Neural progenitor cell (in vitro differentiated cells): ENCODE measurements around the gene RMI2. TPM values are rescaled to one million over a fixed set of nuclear protein-coding genes. Genes with fewer than 3 reads are reported as not detected.

Source experiments
- DNase-seq: peaks from one replicate; pipeline ENCODE4 v3.0.0-alpha.2; 2016; ENCODE audit warnings: low spot score
- H2AFZ ChIP-seq: fragments of 200-600 bp; sonication (generic); replicated peaks from 2 replicates; pipeline ENCODE4 v1.6.1; 2016; ENCODE audit warnings: antibody characterized with exemption
- H3F3A ChIP-seq: fragments of 200-600 bp; sonication (generic); 2 replicates; pipeline ENCODE4 v1.6.1; 2016; ENCODE audit warnings: antibody characterized with exemption, low read depth
- H3K27ac ChIP-seq: fragments of 200-600 bp; sonication (generic); 2 replicates; pipeline ENCODE4 v1.5.1; 2016; ENCODE audit warnings: mild to moderate bottlenecking
- H3K27me3 ChIP-seq: fragments of 200-600 bp; sonication (generic); 2 replicates; pipeline ENCODE4 v1.6.1; 2016; ENCODE audit warnings: mild to moderate bottlenecking, moderate library complexity
- H3K36me3 ChIP-seq: fragments of 200-600 bp; sonication (generic); 2 replicates; pipeline ENCODE4 v1.5.1; 2016
- H3K4me1 ChIP-seq: fragments of 200-600 bp; sonication (generic); 2 replicates; pipeline ENCODE4 v1.6.1; 2016; ENCODE audit warnings: mixed run types
- H3K4me2 ChIP-seq: fragments of 200-600 bp; sonication (generic); 2 replicates; pipeline ENCODE4 v1.6.1; 2016
- H3K4me3 ChIP-seq: fragments of 200-600 bp; sonication (generic); 2 replicates; pipeline ENCODE4 v1.5.1; 2016
- H3K79me2 ChIP-seq: fragments of 200-600 bp; sonication (generic); 2 replicates; pipeline ENCODE4 v1.6.1; 2016; ENCODE audit warnings: low read depth
- H3K9ac ChIP-seq: fragments of 200-600 bp; sonication (generic); 2 replicates; pipeline ENCODE4 v1.6.1; 2016
- H3K9me3 ChIP-seq: fragments of 200-600 bp; sonication (generic); 2 replicates; pipeline ENCODE4 v1.5.1; 2016; ENCODE audit warnings: low read depth
- H4K20me1 ChIP-seq: fragments of 200-600 bp; sonication (generic); 2 replicates; pipeline ENCODE4 v1.6.1; 2016; ENCODE audit warnings: low read depth
- H3K27ac Mint-ChIP-seq: 3 replicates; pipeline ENCODE4 v1.8.0; 2021; ENCODE audit warnings: mixed read lengths
- H3K27me3 Mint-ChIP-seq: 2 replicates; pipeline ENCODE4 v1.8.0; 2022; ENCODE audit warnings: low read depth, mild to moderate bottlenecking, inconsistent platforms, moderate library complexity, mixed read lengths; ENCODE audit not compliant: insufficient read depth
- H3K36me3 Mint-ChIP-seq: 3 replicates; pipeline ENCODE4 v1.8.0; 2021; ENCODE audit warnings: mixed read lengths
- H3K4me1 Mint-ChIP-seq: 3 replicates; pipeline ENCODE4 v1.8.0; 2021; ENCODE audit warnings: mixed read lengths
- H3K4me3 Mint-ChIP-seq: 3 replicates; pipeline ENCODE4 v1.8.0; 2021; ENCODE audit warnings: mild to moderate bottlenecking, moderate library complexity, mixed read lengths
- H3K9me3 Mint-ChIP-seq: 3 replicates; pipeline ENCODE4 v1.8.0; 2020; ENCODE audit warnings: mixed read lengths
- EZH2 ChIP-seq: fragments of 200-600 bp; sonication (generic); IDR thresholded peaks from 2 replicates; pipeline ENCODE4 v1.6.1; 2017; ENCODE audit warnings: antibody characterized with exemption, mild to moderate bottlenecking, moderate library complexity
- EZH2phosphoT487 ChIP-seq: fragments of 200-600 bp; sonication (generic); IDR thresholded peaks from 2 replicates; pipeline ENCODE4 v1.6.1; 2017; ENCODE audit warnings: antibody characterized with exemption
- total RNA-seq: library from RNA; depleted of rRNA; stranded (reverse); fragments of >200 nt; gene quantifications from 2 replicates; pipeline ENCODE4 v1.2.3, GENCODE V29; 2015; ENCODE audit warnings: low replicate concordance
- TF ChIP-seq, protein P1 (sequence below): fragments of 200-600 bp; sonication (generic); IDR thresholded peaks from 2 replicates; pipeline ENCODE4 v1.5.1; 2017; ENCODE audit warnings: antibody characterized with exemption, mild to moderate bottlenecking

Gene RMI2
- total RNA-seq, 1 donor from 2014 or later, result 68.6 TPM

DNA sequence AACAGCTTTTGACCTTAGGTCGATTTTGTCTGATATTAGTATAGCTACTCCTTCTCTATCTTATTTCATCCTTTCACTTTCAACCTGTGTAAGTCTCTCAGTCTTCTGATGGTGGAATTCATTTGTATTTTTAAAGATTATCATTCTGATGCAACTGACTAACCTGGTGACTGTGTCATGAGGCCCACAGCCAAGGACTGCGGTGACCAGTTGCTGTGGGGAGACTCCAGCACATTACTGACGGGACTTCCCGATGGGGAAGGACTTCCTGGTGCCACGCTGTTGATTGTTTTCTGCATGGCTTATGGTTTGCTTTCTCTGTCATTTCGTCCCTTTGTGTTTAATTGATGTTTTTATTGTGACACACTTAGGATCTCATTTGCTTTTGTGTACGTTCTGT lies 34.2 kb downstream of the RMI2 start:
- no peaks in the 10 kb centered on the region for H3F3A ChIP-seq
- TF ChIP-seq, protein P1, sequence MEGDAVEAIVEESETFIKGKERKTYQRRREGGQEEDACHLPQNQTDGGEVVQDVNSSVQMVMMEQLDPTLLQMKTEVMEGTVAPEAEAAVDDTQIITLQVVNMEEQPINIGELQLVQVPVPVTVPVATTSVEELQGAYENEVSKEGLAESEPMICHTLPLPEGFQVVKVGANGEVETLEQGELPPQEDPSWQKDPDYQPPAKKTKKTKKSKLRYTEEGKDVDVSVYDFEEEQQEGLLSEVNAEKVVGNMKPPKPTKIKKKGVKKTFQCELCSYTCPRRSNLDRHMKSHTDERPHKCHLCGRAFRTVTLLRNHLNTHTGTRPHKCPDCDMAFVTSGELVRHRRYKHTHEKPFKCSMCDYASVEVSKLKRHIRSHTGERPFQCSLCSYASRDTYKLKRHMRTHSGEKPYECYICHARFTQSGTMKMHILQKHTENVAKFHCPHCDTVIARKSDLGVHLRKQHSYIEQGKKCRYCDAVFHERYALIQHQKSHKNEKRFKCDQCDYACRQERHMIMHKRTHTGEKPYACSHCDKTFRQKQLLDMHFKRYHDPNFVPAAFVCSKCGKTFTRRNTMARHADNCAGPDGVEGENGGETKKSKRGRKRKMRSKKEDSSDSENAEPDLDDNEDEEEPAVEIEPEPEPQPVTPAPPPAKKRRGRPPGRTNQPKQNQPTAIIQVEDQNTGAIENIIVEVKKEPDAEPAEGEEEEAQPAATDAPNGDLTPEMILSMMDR, result no peak
- TF ChIP-seq EZH2phosphoT487 (no peak), EZH2 (no peak)
- no peak for DNase-seq
- no peak overlapping the region for H3K4me2 ChIP-seq
- no peak overlapping the region for H3K4me3 ChIP-seq
- no peaks in the 10 kb centered on the region for H3K27me3 ChIP-seq
- Mint-ChIP-seq H3K4me3 (no peak overlapping the region), H3K4me1 (peaks cover 3% of the 10 kb centered on the region), H3K27ac (no peak overlapping the region), H3K9me3 (no peaks in the 10 kb centered on the region), H3K27me3 (peaks cover 2% of the 10 kb centered on the region), H3K36me3 (peaks cover 2% of the 10 kb centered on the region)
- no peak overlapping the region for H3K9ac ChIP-seq
- H3K4me1 ChIP-seq, result no peaks in the 10 kb centered on the region
- no peak overlapping the region for H2AFZ ChIP-seq
- H3K36me3 ChIP-seq, result no peaks in the 10 kb centered on the region
- no peaks in the 10 kb centered on the region for H3K9me3 ChIP-seq
- no peaks in the 10 kb centered on the region for H3K79me2 ChIP-seq
- H3K27ac ChIP-seq, result no peak overlapping the region
- no peaks in the 10 kb centered on the region for H4K20me1 ChIP-seq

DNA sequence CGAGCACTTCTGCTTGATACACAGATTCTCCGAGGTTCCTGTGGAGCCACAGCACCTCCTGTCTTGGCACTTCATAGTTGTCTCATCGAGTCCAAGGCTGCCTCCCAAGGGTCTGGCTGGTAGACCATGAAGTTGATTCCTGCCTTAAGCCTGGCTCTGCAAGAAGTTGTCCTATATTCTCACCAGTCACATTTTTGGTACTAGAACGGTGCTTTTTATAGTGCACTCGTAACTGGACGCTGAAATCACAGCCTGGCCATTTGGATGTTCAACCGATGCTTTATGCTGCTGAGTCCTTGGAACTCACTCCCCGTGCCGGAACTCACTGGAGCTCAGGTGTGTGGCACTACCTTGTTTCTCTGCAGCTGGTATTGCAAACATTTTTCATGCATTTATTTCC lies 35.6 kb downstream of the RMI2 start:
- Mint-ChIP-seq H3K27ac (no peak overlapping the region), H3K4me1 (peaks cover 7% of the 10 kb centered on the region), H3K36me3 (peaks cover 2% of the 10 kb centered on the region), H3K4me3 (no peak overlapping the region), H3K27me3 (peaks cover 2% of the 10 kb centered on the region), H3K9me3 (no peaks in the 10 kb centered on the region)
- no peaks in the 10 kb centered on the region for H3K9me3 ChIP-seq
- no peak overlapping the region for H3K9ac ChIP-seq
- no peak overlapping the region for H2AFZ ChIP-seq
- no peaks in the 10 kb centered on the region for H3K4me1 ChIP-seq
- no peaks in the 10 kb centered on the region for H3F3A ChIP-seq
- no peaks in the 10 kb centered on the region for H3K36me3 ChIP-seq
- H3K79me2 ChIP-seq, result no peaks in the 10 kb centered on the region
- H3K4me3 ChIP-seq, result no peak overlapping the region
- H4K20me1 ChIP-seq, result no peaks in the 10 kb centered on the region
- no peak for TF ChIP-seq EZH2phosphoT487
- TF ChIP-seq, protein P1, result no peak
- TF ChIP-seq EZH2, result no peak
- no peak overlapping the region for H3K27ac ChIP-seq
- no peaks in the 10 kb centered on the region for H3K27me3 ChIP-seq
- no peak for DNase-seq
- H3K4me2 ChIP-seq, result no peak overlapping the region

- Histone ChIP-seq H3K9ac (no peak overlapping the region), H3K4me1 (peaks cover 2% of the 10 kb centered on the region), H3F3A (no peaks in the 10 kb centered on the region), H3K27me3 (no peaks in the 10 kb centered on the region), H3K36me3 (no peaks in the 10 kb centered on the region), H3K4me2 (no peak overlapping the region), H2AFZ (no peak overlapping the region), H3K27ac (no peak overlapping the region), H3K4me3 (no peak overlapping the region), H3K9me3 (no peaks in the 10 kb centered on the region), H3K79me2 (no peaks in the 10 kb centered on the region), H4K20me1 (no peaks in the 10 kb centered on the region)
- H3K36me3 Mint-ChIP-seq, result peaks cover 2% of the 10 kb centered on the region
- peaks cover 2% of the 10 kb centered on the region for H3K27me3 Mint-ChIP-seq
- no peak overlapping the region for H3K4me3 Mint-ChIP-seq
- DNase-seq, result no peak
- no peaks in the 10 kb centered on the region for H3K9me3 Mint-ChIP-seq
- peaks cover 12% of the 10 kb centered on the region for H3K4me1 Mint-ChIP-seq
- H3K27ac Mint-ChIP-seq, result peak overlapping the region; percentile 37
- TF ChIP-seq EZH2phosphoT487 (no peak), EZH2 (no peak)
- TF ChIP-seq, protein P1, result no peak
Measured at GRCh38 chr16:11383481-11384183, 38.4 kb downstream of the RMI2 start.
